Tibial nerve (tissue), 4 donors: Measurements from ENCODE around the gene MIEN1. TPM values are rescaled to one million over a fixed set of nuclear protein-coding genes. Genes with fewer than 3 reads are reported as not detected.

Source experiments
- DNase-seq, 2 donors: peaks; one replicate each; pipeline ENCODE4 v3.0.0-alpha.2; 2019; ENCODE audit warnings: low spot score in 2 of 2
- H3K27ac ChIP-seq, 4 donors: fragments of 200-600 bp; sonication (generic) in 3 of 4; one replicate each; pipeline ENCODE4 v1.5.1; 2017 to 2019; ENCODE audit warnings: mild to moderate bottlenecking in 1 of 4
- H3K27me3 ChIP-seq, 2 donors: fragments of 200-600 bp; sonication (generic) in 1 of 2; one replicate each; pipeline versions ENCODE4 v1.5.1 to v1.6.0; 2017 to 2019
- H3K36me3 ChIP-seq, 3 donors: fragments of 200-600 bp; sonication (generic); one replicate each; pipeline ENCODE4 v1.5.1; 2018 to 2019
- H3K4me1 ChIP-seq, 4 donors: fragments of 200-600 bp; sonication (generic) in 3 of 4; one replicate each; pipeline ENCODE4 v1.5.1; 2017 to 2019
- H3K4me3 ChIP-seq, 4 donors: fragments of 200-600 bp; sonication (generic) in 3 of 4; one replicate each; pipeline ENCODE4 v1.5.1; 2017 to 2019; ENCODE audit warnings: mild to moderate bottlenecking in 1 of 4, moderate library complexity in 1 of 4
- H3K9me3 ChIP-seq, 4 donors: fragments of 200-600 bp; sonication (generic) in 3 of 4; one replicate each; pipeline ENCODE4 v1.5.1; 2017 to 2019
- EP300 ChIP-seq, 2 donors: sonication (generic); formaldehyde crosslinking; IDR thresholded peaks; one replicate each; pipeline ENCODE4 v1.6.1; 2017; ENCODE audit warnings: antibody characterized with exemption in 2 of 2, mild to moderate bottlenecking in 1 of 2
- POLR2A ChIP-seq, 2 donors: fragments of 450-650 bp; IDR thresholded peaks; one replicate each; pipeline ENCODE4 v1.6.1; 2017; ENCODE audit warnings: antibody characterized with exemption in 2 of 2, mild to moderate bottlenecking in 2 of 2, moderate library complexity in 2 of 2
- WGBS, 2 donors: methylation state at CpG; one replicate each; pipeline ENCODE4 v1.1.5; 2018; 5-methylcytosine and 5-hydroxymethylcytosine counted together
- total RNA-seq, 4 donors: library from RNA; depleted of rRNA; stranded (reverse); fragments of >200 nt; gene quantifications; one replicate each; pipeline ENCODE4 v1.1.0, GENCODE V29; 2016
- TF ChIP-seq, protein P1 (sequence below), 5 experiments: fragments of 200-600 bp in 3 of 5; fragments of 450-650 bp in 2 of 5; sonication (generic) in 3 of 5; IDR thresholded peaks; one replicate each; pipeline ENCODE4 v1.5.1; 2016 to 2019; ENCODE audit warnings: antibody characterized with exemption in 5 of 5, mild to moderate bottlenecking in 3 of 5, moderate library complexity in 2 of 5

Gene MIEN1
- total RNA-seq, 4 donors from 2014 or later = 29.8 to 65.3 (median 43.5) TPM

GRCh38 chr17:39745335-39746144 lies 15.2 kb upstream of the MIEN1 start:
- TF ChIP-seq, protein P1, sequence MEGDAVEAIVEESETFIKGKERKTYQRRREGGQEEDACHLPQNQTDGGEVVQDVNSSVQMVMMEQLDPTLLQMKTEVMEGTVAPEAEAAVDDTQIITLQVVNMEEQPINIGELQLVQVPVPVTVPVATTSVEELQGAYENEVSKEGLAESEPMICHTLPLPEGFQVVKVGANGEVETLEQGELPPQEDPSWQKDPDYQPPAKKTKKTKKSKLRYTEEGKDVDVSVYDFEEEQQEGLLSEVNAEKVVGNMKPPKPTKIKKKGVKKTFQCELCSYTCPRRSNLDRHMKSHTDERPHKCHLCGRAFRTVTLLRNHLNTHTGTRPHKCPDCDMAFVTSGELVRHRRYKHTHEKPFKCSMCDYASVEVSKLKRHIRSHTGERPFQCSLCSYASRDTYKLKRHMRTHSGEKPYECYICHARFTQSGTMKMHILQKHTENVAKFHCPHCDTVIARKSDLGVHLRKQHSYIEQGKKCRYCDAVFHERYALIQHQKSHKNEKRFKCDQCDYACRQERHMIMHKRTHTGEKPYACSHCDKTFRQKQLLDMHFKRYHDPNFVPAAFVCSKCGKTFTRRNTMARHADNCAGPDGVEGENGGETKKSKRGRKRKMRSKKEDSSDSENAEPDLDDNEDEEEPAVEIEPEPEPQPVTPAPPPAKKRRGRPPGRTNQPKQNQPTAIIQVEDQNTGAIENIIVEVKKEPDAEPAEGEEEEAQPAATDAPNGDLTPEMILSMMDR (IDR thresholded peaks at IDR 0.05) = no peak
- TF ChIP-seq EP300 (IDR thresholded peaks at IDR 0.05) = no peak
- no peak for TF ChIP-seq POLR2A (IDR thresholded peaks at IDR 0.05)
- 92 to 94% methylated on average over 20 to 23 of the region's 23 CpGs for WGBS, 2 donors
- no peak for DNase-seq
- Histone ChIP-seq H3K9me3 (no peaks in the 10 kb centered on the region), H3K27ac (no peak overlapping the region), H3K36me3 (no peaks in the 10 kb centered on the region), H3K4me1 (no peaks in the 10 kb centered on the region), H3K27me3 (peaks cover 0 to 45% of the 10 kb centered on the region in 2 donors), H3K4me3 (no peak overlapping the region)

DNA sequence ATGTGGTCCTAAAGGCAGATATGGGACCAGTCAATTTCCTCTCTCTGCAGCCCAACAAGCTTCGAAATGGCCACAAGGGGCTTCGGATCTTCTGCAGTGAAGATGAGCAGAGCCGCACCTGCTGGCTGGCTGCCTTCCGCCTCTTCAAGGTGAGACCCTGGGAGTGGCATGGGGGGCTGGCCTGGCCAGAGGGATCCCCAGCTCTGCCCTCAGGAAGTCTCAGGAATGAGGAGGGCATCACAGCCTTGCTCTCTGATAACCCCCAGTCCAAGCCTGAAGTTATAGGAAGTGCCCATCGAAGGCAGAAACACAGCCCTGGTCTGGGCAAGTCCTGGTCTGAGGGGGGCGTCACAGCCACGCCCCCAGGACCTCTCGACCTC lies 14.5 kb upstream of the MIEN1 start:
- TF ChIP-seq EP300 (IDR thresholded peaks at IDR 0.05) (no peak), POLR2A (IDR thresholded peaks at IDR 0.05) (no peak)
- TF ChIP-seq, protein P1 (IDR thresholded peaks at IDR 0.05) = no peak
- WGBS, 2 donors = 70 to 75% methylated on average over 8 of the region's 8 CpGs
- Histone ChIP-seq H3K4me3 (no peak overlapping the region), H3K4me1 (peaks cover 0 to 7% (median 2%) of the 10 kb centered on the region in 4 donors), H3K27ac (no peak overlapping the region), H3K9me3 (no peaks in the 10 kb centered on the region), H3K27me3 (peaks cover 0 to 52% of the 10 kb centered on the region in 2 donors), H3K36me3 (no peaks in the 10 kb centered on the region)
- no peak for DNase-seq

- no peak overlapping the region for H3K4me3 ChIP-seq
- 87 to 90% methylated on average over 16 of the region's 16 CpGs for WGBS, 2 donors
- H3K27ac ChIP-seq = no peak overlapping the region
- H3K36me3 ChIP-seq = no peaks in the 10 kb centered on the region
- no peaks in the 10 kb centered on the region for H3K9me3 ChIP-seq
- peaks cover 0 to 13% (median 8%) of the 10 kb centered on the region in 4 donors for H3K4me1 ChIP-seq
- TF ChIP-seq POLR2A (IDR thresholded peaks at IDR 0.05) (no peak), EP300 (IDR thresholded peaks at IDR 0.05) (no peak)
- TF ChIP-seq, protein P1 (IDR thresholded peaks at IDR 0.05) = no peak
- no peak for DNase-seq
- H3K27me3 ChIP-seq = peaks cover 0 to 58% of the 10 kb centered on the region in 2 donors
These were observed 13.9 kb upstream of the MIEN1 start for GRCh38 chr17:39744075-39744835.

DNA sequence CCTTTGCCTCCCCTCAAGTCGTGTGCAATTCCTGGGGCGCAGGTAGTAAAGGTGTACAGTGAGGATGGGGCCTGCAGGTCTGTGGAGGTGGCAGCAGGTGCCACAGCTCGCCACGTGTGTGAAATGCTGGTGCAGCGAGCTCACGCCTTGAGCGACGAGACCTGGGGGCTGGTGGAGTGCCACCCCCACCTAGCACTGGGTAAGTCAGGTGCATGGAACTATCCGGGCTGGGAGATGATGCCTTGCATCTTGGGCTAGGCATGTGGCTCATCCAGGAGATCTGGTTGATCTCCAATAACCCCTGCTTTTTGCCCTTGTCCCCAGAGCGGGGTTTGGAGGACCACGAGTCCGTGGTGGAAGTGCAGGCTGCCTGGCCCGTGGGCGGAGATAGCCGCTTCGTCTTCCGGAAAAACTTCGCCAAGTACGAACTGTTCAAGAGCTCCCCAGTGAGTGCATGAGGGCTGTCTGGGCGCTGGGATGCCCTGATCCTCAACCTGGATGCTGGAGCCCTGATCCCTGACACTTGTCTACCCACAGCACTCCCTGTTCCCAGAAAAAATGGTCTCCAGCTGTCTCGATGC lies 12.6 kb upstream of the MIEN1 start:
- H3K36me3 ChIP-seq = no peaks in the 10 kb centered on the region
- H3K27me3 ChIP-seq = peaks cover 0 to 71% of the 10 kb centered on the region in 2 donors
- H3K4me1 ChIP-seq = peaks cover 0 to 26% (median 15%) of the 10 kb centered on the region in 4 donors
- 83 to 92% methylated on average over 10 to 12 of the region's 21 CpGs for WGBS, 2 donors
- no peak for DNase-seq
- H3K9me3 ChIP-seq = no peaks in the 10 kb centered on the region
- H3K27ac ChIP-seq = no peak overlapping the region
- no peak overlapping the region for H3K4me3 ChIP-seq
- TF ChIP-seq POLR2A (IDR thresholded peaks at IDR 0.05) (no peak), EP300 (IDR thresholded peaks at IDR 0.05) (no peak)
- TF ChIP-seq, protein P1 (IDR thresholded peaks at IDR 0.05) = no peak
